Endothelial cell of umbilical vein (primary cell): ENCODE data around the gene PLEKHA7.
"Not testable (repeated sequence)": the region's sequence is repeated elsewhere in the genome, so short reads cannot be mapped to it uniquely, and the experiment has no call there.

ENCODE experiments used
- EZH2 ChIP-seq: IDR thresholded peaks from 2 replicates; pipeline ENCODE4 v1.6.1; 2012; ENCODE audit warnings: borderline replicate concordance, low read depth, mild to moderate bottlenecking, moderate library complexity, low read length, inconsistent platforms; ENCODE audit not compliant: severe bottlenecking
- FOS ChIP-seq: IDR thresholded peaks from 2 replicates; pipeline ENCODE4 v1.6.1; 2011; ENCODE audit warnings: mild to moderate bottlenecking, low read length, moderate library complexity, borderline replicate concordance; ENCODE audit not compliant: insufficient read depth
- JUN ChIP-seq: IDR thresholded peaks from 2 replicates; pipeline ENCODE4 v1.6.1; 2011; ENCODE audit warnings: borderline replicate concordance, low read depth; ENCODE audit not compliant: insufficient read length, insufficient read depth
- MYC ChIP-seq: IDR thresholded peaks from one replicate; pipeline ENCODE4 v1.6.1; 2011; ENCODE audit warnings: mild to moderate bottlenecking, low read depth, low read length
- POLR2A ChIP-seq: IDR thresholded peaks from 2 replicates; pipeline ENCODE4 v1.6.1; 2012; ENCODE audit warnings: low read depth, mild to moderate bottlenecking, control low read depth, low read length
- POLR2AphosphoS5 ChIP-seq: IDR thresholded peaks from 2 replicates; pipeline ENCODE4 v1.6.1; 2012; ENCODE audit warnings: low read depth, mild to moderate bottlenecking, control low read depth, low read length, moderate library complexity; ENCODE audit not compliant: insufficient read depth
- TF ChIP-seq, protein P1 (sequence below), 2 donors: IDR thresholded peaks; 1 replicate in 1 of 2; 2 replicates in 1 of 2; pipeline ENCODE4 v1.5.1; 2011; ENCODE audit warnings: low read length in 2 of 2, mild to moderate bottlenecking in 2 of 2, moderate library complexity in 2 of 2, control low read depth in 1 of 2, inconsistent platforms in 1 of 2, low read depth in 1 of 2; ENCODE audit not compliant: insufficient read depth in 1 of 2; ENCODE audit errors: extremely low read depth in 1 of 2
- TF ChIP-seq, protein P2 (sequence below): IDR thresholded peaks from 2 replicates; pipeline ENCODE4 v1.6.1; 2011; ENCODE audit not compliant: insufficient read depth, insufficient read length

DNA sequence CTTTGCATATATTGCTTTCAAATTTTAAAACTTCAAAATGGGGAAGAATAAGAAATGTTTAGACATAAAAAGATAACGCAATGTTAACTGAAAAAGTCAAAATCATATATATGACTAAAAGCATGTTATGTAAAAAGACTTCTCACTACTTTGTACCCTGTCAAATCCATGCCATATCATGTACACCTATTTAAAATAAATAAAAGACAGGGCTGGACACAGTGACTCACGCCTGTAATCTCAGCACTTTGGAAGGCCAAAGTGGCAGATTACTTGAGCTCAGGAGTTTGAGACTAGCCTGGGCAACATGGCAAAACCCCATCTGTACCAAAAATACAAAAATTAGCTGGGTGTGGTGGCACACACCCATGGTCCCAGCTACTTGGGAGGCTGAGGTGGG is 109.5 kb downstream of the PLEKHA7 start:
- TF ChIP-seq, protein P1, sequence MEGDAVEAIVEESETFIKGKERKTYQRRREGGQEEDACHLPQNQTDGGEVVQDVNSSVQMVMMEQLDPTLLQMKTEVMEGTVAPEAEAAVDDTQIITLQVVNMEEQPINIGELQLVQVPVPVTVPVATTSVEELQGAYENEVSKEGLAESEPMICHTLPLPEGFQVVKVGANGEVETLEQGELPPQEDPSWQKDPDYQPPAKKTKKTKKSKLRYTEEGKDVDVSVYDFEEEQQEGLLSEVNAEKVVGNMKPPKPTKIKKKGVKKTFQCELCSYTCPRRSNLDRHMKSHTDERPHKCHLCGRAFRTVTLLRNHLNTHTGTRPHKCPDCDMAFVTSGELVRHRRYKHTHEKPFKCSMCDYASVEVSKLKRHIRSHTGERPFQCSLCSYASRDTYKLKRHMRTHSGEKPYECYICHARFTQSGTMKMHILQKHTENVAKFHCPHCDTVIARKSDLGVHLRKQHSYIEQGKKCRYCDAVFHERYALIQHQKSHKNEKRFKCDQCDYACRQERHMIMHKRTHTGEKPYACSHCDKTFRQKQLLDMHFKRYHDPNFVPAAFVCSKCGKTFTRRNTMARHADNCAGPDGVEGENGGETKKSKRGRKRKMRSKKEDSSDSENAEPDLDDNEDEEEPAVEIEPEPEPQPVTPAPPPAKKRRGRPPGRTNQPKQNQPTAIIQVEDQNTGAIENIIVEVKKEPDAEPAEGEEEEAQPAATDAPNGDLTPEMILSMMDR (IDR thresholded peaks at IDR 0.05; ENCODE audit: extremely low read depth in 1 of 2, insufficient read depth in 1 of 2, low read depth in 1 of 2, low read length in 2 of 2) = not testable (repeated sequence)
- TF ChIP-seq POLR2AphosphoS5, POLR2A, EZH2, FOS, JUN, MYC: not testable (repeated sequence)
- TF ChIP-seq, protein P2, sequence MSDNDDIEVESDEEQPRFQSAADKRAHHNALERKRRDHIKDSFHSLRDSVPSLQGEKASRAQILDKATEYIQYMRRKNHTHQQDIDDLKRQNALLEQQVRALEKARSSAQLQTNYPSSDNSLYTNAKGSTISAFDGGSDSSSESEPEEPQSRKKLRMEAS = not testable (repeated sequence)
